ENCODE data around the gene CACNG8. TPM values are rescaled to one million over a fixed set of nuclear protein-coding genes. Genes with fewer than 3 reads are reported as not detected.

The CACNG8 gene
- total RNA-seq, 3 donors from 2014 or later (not counting 1 experiment from before 2014, with no cell fraction given) = 2.3 TPM; not detected in 2

DNA sequence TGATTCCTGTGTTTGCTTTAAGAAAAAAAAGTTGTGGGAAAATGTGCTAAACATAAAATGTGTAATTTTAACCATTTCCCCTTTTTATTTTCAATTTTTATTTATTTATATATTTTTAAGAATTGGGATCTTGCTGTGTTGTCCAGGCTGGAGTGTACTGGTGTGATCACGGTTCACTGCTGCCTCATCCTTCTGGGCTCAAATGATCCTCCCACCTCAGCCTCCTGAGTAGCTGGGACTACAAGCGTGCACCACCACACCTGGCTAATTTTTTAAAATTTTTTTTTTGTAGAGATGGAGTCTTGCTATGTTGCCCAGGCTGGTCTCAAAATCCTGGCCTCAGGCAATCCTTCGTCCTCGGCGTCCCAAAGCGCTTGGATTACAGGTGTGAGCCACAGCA lies 47.7 kb downstream of the CACNG8 start:
- no peak overlapping the region for H3K4me3 Mint-ChIP-seq
- no peak for ATAC-seq
- peaks cover 18 to 26% of the 10 kb centered on the region in 2 donors for H3K27me3 Mint-ChIP-seq (ENCODE audit: low read depth in 2 of 2)

DNA sequence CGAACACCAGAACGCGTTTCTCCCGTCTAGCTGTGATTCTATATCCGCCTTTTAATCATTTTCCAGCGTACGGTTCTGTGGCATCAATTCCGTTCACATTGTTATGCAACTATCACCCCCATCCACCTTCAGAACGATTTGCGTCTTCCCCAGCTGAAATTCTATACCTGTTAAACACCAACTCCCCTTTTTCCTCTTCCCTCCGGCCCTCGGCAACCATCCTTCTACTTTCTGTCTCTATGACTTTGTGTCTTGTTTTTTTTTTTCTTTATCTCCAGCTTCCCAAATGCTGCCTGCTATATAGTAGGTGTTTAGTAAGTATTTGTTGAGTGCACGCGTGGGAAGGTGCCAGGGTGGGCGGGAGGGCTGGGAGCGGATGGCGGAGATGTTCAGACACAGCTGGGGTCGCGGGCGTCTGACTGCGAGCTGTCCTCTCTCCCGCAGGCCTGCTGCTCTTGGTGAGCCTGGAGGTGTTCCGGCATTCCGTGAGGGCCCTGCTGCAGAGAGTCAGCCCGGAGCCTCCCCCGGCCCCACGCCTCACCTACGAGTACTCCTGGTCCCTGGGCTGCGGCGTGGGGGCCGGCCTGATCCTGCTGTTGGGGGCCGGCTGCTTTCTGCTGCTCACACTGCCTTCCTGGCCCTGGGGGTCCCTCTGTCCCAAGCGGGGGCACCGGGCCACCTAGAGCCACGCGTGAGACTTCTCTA lies 48.9 kb downstream of the CACNG8 start:
- H3K36me3 Mint-ChIP-seq = no peaks in the 10 kb centered on the region

More for the DNA sequence above, 47.7 kb downstream of the CACNG8 start:
- no peaks in the 10 kb centered on the region for H3K36me3 ChIP-seq (ENCODE audit: control insufficient read depth, insufficient read depth, low read length)
- DNase-seq = no peak
- no peaks in the 10 kb centered on the region for H3K4me1 ChIP-seq (ENCODE audit: control insufficient read depth, insufficient read depth, low read length)
- no peaks in the 10 kb centered on the region for H3K36me3 Mint-ChIP-seq
- no peak overlapping the region for H3K27ac ChIP-seq (ENCODE audit: low read length)
- no peaks in the 10 kb centered on the region for H3K9me3 Mint-ChIP-seq
- no peak overlapping the region for H3K27ac Mint-ChIP-seq
- H3K9me3 ChIP-seq (ENCODE audit: control insufficient read depth, insufficient read depth, low read length) = no peaks in the 10 kb centered on the region
- intact Hi-C loops (cut with micrococcal nuclease) = no loop called here
- H3K27me3 ChIP-seq (ENCODE audit: control insufficient read depth, insufficient read depth, low read length) = no peaks in the 10 kb centered on the region
- no peaks in the 10 kb centered on the region for H3K4me1 Mint-ChIP-seq
- TF ChIP-seq, protein P1, sequence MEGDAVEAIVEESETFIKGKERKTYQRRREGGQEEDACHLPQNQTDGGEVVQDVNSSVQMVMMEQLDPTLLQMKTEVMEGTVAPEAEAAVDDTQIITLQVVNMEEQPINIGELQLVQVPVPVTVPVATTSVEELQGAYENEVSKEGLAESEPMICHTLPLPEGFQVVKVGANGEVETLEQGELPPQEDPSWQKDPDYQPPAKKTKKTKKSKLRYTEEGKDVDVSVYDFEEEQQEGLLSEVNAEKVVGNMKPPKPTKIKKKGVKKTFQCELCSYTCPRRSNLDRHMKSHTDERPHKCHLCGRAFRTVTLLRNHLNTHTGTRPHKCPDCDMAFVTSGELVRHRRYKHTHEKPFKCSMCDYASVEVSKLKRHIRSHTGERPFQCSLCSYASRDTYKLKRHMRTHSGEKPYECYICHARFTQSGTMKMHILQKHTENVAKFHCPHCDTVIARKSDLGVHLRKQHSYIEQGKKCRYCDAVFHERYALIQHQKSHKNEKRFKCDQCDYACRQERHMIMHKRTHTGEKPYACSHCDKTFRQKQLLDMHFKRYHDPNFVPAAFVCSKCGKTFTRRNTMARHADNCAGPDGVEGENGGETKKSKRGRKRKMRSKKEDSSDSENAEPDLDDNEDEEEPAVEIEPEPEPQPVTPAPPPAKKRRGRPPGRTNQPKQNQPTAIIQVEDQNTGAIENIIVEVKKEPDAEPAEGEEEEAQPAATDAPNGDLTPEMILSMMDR (IDR thresholded peaks at IDR 0.05) = no peak
- no peak overlapping the region for H3K4me3 ChIP-seq (ENCODE audit: low read length)
- WGBS (ENCODE audit: insufficient coverage) = 90% methylated on average over 4 of the region's 6 CpGs

DNA sequence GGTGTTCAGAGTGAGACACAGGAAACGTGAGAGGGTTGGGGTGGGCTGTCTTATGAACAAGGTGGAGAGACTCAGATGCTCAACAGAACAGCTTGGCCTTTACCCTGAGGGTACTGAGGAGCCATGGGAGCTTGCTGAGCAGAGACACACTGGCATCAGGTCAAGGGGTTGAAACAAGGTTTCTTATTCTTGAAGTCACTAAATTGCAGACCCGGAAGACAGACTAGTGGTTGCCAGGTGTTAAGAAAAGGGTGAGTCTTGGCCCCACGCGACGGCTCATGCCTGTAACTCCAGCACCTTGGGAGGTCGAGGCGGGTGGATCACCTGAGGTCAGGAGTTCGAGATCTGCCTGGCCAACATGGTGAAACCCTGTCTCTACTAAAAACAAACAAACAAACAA lies 51.1 kb downstream of the CACNG8 start:
- intact Hi-C loops (cut with micrococcal nuclease) = no loop called here
- Histone ChIP-seq H3K4me3 (ENCODE audit: low read length) (no peak overlapping the region), H3K36me3 (ENCODE audit: control insufficient read depth, insufficient read depth, low read length) (no peaks in the 10 kb centered on the region), H3K4me1 (ENCODE audit: control insufficient read depth, insufficient read depth, low read length) (no peaks in the 10 kb centered on the region), H3K27me3 (ENCODE audit: control insufficient read depth, insufficient read depth, low read length) (no peaks in the 10 kb centered on the region), H3K27ac (ENCODE audit: low read length) (no peak overlapping the region), H3K9me3 (ENCODE audit: control insufficient read depth, insufficient read depth, low read length) (no peaks in the 10 kb centered on the region)
- ATAC-seq (no peak), DNase-seq (no peak)
- Mint-ChIP-seq H3K4me1 (peaks cover 0 to 3% of the 10 kb centered on the region in 2 donors), H3K27ac (no peak overlapping the region), H3K27me3 (ENCODE audit: low read depth in 2 of 2) (peaks cover 17 to 26% of the 10 kb centered on the region in 2 donors), H3K36me3 (no peaks in the 10 kb centered on the region), H3K9me3 (no peaks in the 10 kb centered on the region), H3K4me3 (no peak overlapping the region)
- TF ChIP-seq, protein P1 (IDR thresholded peaks at IDR 0.05) = no peak
- WGBS (ENCODE audit: insufficient coverage) = 83% methylated on average over 8 of the region's 8 CpGs

More for the DNA sequence above, 48.9 kb downstream of the CACNG8 start:
- H3K4me3 ChIP-seq (ENCODE audit: low read length) = no peak overlapping the region
- no peaks in the 10 kb centered on the region for H3K4me1 Mint-ChIP-seq
- no peak overlapping the region for H3K27ac ChIP-seq (ENCODE audit: low read length)
- ATAC-seq (no peak), DNase-seq (no peak)
- 65% methylated on average over 36 of the region's 36 CpGs for WGBS (ENCODE audit: insufficient coverage)
- H3K27me3 ChIP-seq (ENCODE audit: control insufficient read depth, insufficient read depth, low read length) = no peaks in the 10 kb centered on the region
- H3K27ac Mint-ChIP-seq = no peak overlapping the region
- H3K4me1 ChIP-seq (ENCODE audit: control insufficient read depth, insufficient read depth, low read length) = no peaks in the 10 kb centered on the region
- peaks cover 21 to 26% of the 10 kb centered on the region in 2 donors for H3K27me3 Mint-ChIP-seq (ENCODE audit: low read depth in 2 of 2)
- TF ChIP-seq, protein P1 (IDR thresholded peaks at IDR 0.05) = no peak
- no peaks in the 10 kb centered on the region for H3K9me3 Mint-ChIP-seq
- no peaks in the 10 kb centered on the region for H3K9me3 ChIP-seq (ENCODE audit: control insufficient read depth, insufficient read depth, low read length)
- no peaks in the 10 kb centered on the region for H3K36me3 ChIP-seq (ENCODE audit: control insufficient read depth, insufficient read depth, low read length)
- H3K4me3 Mint-ChIP-seq = no peak overlapping the region
- intact Hi-C loops (cut with micrococcal nuclease) = no loop called here

All from natural killer cell (primary cell).